NCI-H2171 treated with DMSO at 0.1 percent for 48 hours (cell line): ENCODE data around the gene SH3GL1.

Experiments
- DNase-seq: peaks from one replicate; lab custom pipeline; 2025; lab: John Stamatoyannopoulos, UW

The SH3GL1 gene

DNA sequence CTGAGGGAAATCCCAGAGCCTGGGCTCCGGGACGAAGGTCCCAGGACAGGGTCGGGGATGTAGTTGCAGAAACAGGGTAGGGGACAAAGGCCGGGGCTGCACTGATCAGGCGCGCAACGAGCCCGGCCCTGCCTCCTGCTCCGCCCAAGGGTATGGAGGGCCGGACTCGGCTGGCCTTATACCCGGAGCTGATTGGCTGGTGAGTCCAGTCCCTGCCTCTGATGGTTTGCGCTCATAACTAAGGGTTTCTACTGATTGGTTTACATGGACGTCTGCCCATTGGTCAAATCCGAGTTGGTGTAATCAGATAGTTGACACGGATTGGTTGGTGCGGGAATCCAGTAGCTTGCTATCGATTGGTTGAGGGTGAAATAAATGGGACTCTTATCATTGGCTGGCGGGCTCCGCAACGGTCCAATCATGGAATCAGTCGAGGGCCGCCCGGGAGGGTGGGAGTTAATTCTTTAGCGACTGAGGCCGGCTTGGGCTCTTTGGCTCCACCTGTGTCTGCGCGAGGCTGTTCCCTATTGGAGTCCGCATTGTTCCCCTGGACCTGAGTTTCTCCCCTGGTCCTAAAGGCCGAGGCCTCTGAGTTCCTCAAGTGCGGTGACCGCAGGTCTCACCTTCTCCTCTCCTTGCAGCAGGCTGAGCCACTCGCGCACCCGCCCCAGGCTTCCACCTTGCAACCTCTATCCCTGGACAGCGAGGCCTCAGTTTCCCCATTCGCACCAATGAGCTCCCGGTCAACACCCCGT is 57.6 kb downstream of the SH3GL1 start:
- peak; percentile 100 for DNase-seq

DNA sequence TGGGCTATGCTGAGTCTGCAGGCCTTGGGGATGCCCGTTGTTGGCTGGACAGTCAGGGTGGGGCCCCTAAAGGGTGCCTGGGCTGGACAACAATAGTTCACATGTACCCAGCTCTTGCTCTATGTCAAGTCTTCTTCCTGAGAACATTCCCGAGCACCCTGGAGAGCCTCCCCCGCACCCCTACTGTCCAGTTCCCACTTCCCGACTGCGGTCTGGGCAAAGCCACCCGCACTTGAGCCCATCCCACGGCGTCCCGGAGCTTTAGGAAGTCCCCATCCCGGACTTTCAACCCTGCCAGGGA is 58.1 kb downstream of the SH3GL1 start:
- no peak for DNase-seq

GRCh38 chr19:4338441-4339355 is 61.6 kb downstream of the SH3GL1 start, which contains the start of gene STAP2:
STAP2 (minus strand) TSS chr19:4338827; CDS start chr19:4338753, 74 bp downstream.
- peak; percentile 58 for DNase-seq

DNA sequence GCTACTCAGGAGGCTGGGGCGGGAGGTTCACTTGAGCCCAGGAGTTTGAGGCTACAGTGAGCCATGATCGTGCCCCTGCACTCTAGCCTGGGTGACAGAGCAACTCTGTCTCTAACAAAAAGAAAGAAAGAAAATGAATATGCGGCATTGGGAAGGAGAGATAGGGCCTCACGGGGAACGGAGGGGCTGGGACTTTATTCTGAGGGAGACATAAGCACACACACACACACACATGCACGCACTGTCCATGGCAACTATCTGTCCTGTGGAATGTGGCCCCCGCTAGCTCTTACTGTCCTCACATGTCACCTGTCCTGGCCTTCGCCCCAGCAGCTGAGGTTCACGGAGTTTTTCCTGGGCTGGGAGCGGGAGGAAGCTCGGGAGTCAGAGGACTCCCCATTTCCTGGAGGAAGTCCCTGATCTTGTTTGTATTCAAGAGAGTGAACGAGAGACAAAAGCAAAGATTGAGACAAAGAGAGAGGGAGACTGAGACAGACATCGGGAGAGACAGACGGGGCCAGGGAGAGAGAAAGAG is 62.4 kb downstream of the SH3GL1 start:
- peak; percentile 62 for DNase-seq

- no peak for DNase-seq
These were observed 65.3 kb downstream of the SH3GL1 start for GRCh38 chr19:4334929-4335570.

DNA sequence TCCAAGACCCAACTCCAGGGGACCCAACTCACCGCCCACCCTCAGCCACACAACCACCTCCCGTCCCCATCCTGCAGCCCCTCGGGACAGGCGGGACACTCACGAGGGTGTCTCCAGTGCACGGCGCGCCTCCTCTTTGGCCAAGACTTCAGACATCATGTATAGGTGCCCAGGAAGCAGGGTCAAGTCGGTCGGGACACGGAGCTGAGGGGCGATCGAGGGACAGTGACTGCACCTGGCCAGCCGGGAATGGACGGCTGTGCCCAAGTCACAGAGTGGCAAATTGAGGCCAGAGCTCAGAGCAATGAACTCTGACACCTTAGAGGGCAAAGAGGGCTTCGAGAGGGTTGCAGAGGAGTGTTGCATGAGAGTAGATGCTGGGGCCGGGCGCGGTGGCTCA is 70.5 kb downstream of the SH3GL1 start:
- no peak for DNase-seq

- DNase-seq: peak; percentile 57
These were observed 71.2 kb downstream of the SH3GL1 start for GRCh38 chr19:4328991-4329681.

DNA sequence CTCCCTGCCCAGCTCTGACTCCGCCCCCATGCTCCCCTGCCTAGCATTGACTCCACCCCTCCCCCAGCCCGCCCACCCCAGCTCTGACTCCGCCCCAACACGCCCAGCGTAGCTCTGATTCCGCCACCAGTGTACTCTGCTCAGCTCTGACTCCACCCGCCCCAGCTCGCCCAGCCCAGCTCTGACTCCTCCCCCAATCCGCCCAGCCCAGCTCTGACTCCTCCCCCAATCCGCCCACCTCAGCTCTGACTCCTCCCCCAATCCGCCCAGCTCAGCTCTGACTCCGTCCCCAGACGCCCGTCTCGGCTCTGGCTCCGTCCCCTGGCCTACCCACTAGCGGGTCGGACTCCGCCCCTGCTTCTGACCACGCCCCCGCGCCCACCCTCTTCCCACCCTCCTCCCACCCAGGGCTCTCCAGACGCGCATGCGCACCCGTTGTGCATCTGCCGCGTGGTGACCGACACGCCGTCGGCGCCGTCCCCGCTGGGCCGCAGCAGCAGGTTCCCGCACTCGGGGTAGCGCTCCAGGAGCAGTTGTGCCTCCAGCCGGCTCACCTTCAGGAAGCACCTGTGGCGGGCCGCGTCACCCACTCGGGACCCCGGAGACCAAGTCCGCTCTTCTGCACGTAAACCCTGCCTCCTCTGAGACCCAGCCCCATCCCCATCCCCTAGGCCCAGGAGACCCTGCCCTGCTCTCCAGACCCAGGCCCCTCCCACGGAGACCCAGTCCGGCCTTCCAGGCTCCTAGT is 71.9 kb downstream of the SH3GL1 start:
- DNase-seq: peak; percentile 100

DNA sequence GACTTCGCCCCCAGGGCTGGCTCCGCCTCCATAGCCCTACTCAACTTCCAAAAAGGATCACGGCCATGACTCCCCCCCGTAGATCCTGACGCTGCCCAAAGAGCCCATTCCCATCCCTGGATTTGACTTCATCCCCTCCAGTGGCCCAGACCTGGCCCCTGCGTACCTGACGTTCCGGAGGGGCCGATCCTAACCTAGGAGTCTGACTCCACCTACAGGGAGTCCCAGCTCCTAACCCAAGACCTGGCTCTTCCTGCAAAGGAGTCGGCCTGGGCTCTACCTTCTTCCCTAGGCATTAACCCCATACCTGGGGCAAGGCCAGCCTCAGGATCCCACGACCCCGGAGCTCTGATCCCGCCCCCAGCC is 72.5 kb downstream of the SH3GL1 start:
- no peak for DNase-seq

DNA sequence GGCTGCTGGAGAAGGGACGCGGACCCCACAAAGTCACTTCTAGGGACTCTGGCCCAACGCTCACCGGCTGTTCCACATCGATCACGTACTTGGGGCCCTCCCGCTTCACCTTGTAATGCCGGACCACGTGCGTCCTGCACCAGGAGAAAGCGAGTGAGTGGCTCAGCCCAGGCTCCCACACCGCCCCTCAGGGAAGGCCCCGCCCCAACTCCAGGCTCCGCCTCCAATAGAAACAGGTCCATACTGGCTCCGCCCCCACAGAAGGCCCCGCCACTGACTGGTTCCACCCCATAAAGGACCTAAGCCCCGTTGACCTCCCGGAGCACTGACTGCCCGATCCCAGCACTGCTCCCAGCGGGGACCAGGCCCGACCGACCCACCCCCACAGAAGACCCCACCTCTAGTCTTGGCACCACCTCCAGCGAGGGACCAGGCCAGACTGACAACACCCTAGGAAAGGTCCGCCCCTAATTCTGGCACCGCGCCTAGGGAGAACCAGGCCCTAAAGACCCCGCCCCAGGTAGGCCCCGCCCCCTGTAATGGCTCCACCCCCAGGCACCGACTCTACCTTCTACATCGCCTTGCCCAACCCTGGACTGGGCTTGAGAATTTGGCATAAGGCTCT is 73.0 kb downstream of the SH3GL1 start:
- DNase-seq: peak; percentile 85

DNA sequence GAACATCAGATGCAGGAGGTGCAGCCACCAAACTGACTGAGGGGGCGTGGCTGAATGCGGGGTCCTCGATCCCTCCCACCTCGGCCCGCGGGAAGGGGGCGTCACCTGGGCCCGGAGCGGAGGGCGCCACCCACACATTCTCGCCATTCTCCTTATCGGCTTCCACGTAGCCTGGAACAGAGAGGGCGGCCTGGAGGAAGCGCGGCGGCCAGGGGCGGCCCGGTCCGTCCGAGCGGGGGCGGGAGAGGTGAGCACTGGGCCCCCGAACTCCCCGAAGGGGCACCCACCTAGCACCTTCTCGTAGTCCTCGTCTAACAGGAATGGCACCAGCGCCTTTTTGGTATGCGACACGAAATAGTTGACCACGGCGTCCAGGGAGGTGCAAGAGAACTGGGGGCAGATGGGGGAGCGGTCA is 73.5 kb downstream of the SH3GL1 start:
- no peak for DNase-seq

GRCh38 chr19:4326215-4326836 is 74.0 kb downstream of the SH3GL1 start:
- no peak for DNase-seq

GRCh38 chr19:4324228-4324627 is 76.1 kb downstream of the SH3GL1 start:
- DNase-seq: no peak

GRCh38 chr19:4323692-4324091 is 76.7 kb downstream of the SH3GL1 start:
- DNase-seq: no peak

DNA sequence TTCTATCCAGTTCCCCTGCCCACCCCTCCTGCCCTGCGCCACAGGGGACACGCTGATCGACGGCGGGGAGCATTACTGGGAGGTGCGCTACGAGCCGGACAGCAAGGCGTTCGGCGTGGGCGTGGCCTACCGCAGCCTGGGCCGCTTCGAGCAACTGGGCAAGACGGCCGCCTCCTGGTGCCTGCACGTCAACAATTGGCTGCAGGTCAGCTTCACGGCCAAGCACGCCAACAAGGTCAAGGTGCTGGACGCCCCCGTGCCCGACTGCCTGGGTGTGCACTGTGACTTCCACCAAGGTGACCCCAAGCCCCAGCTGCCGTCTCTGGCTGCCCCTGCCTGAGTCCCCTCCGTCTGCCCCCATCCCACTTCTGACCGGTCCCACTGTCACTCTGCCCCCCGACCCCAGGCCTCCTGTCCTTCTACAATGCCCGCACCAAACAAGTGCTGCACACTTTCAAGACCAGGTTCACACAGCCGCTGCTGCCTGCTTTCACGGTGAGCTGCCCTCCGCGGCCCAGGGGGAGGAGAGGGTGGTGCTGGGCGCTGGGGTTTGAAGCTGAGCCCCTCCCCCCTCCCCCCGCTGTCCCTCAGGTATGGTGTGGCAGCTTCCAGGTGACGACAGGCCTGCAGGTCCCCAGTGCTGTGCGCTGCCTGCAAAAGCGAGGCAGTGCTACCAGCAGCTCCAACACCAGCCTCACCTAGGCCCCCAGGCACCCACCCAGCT is 77.2 kb downstream of the SH3GL1 start:
- no peak for DNase-seq

DNA sequence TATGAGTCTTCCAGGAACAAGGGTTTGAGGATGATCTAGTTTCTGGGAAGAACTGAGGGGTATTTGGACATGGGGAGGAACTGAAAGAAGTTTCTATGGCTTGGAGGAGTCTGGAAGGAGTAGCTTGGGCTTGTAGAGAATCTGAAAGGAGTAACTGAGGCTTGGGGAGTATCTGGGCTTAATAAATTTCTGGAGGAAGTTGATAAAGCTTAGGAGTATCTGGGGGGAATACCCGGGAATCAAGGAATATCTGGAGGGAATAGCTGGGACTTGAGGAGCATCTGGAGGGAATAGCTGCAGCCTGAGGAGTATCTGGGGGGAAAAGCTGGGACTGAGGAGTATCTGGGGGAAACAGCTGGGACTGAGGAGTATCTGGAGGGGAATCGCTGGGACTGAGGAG is 79.9 kb downstream of the SH3GL1 start:
- no peak for DNase-seq

GRCh38 chr19:4319067-4319718 is 81.2 kb downstream of the SH3GL1 start:
- DNase-seq: no peak

DNA sequence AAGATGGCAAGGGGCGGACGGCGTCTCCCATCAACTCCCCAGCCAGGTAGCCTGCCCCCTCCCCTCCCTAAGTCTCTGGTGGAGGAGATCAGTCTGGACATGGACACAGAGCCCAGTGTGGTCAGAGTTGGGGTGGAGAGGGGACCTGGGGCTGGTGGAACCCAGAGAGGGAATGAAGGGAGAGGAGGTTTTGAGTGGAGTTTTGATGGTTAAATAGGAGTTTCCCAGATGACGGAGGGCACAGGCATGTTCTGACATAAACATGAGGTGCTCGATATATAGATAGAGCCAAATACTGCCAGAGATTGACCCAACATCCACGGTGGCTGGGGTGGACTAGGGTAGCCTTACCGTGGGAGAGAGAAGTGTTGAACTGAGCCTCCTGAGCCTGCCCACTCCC is 81.9 kb downstream of the SH3GL1 start:
- DNase-seq: no peak

GRCh38 chr19:4316956-4317355 is 83.4 kb downstream of the SH3GL1 start:
- DNase-seq: no peak
